PC-9 (cell line): Measurements from ENCODE around the gene CLCN2. TPM values are rescaled to one million over a fixed set of nuclear protein-coding genes. Genes with fewer than 3 reads are reported as not detected.

Experiments
- BruUV-seq: library from RNA; stranded (reverse); fragments of 400-500 nt; replicated peaks from 2 replicates; lab custom pipeline; 2021; lab: Mats Ljungman, UMichigan
- CTCF ChIA-PET: fragments of 300-600 bp; sonication (Branson Sonifier 250); formaldehyde crosslinking; loops from one replicate; lab custom pipeline; 2022; ENCODE audit warnings: antibody characterized with exemption; lab: Charles Lee
- POLR2A ChIA-PET: fragments of 300-600 bp; sonication (Branson Sonifier 250); formaldehyde crosslinking; loops from one replicate; lab custom pipeline; 2022; ENCODE audit warnings: antibody characterized with exemption; ENCODE audit not compliant: unreplicated experiment; lab: Charles Lee
- DNase-seq, 2 experiments: peaks; one replicate each; pipeline versions ENCODE4 v3.0.0 to v3.0.0-alpha.2; 2015 to 2022; ENCODE audit warnings: mixed read lengths in 1 of 2
- H2AFZ ChIP-seq: fragments of 200-600 bp; sonication (generic); 2 replicates; pipeline ENCODE4 v1.8.1; 2017; ENCODE audit warnings: antibody characterized with exemption
- H3F3A ChIP-seq: fragments of 200-600 bp; sonication (generic); 2 replicates; pipeline ENCODE4 v1.8.1; 2017; ENCODE audit warnings: antibody characterized with exemption, mild to moderate bottlenecking, low read depth; ENCODE audit not compliant: insufficient read depth
- H3K27ac ChIP-seq: fragments of 200-600 bp; sonication (generic); 2 replicates; pipeline ENCODE4 v1.6.1; 2016; ENCODE audit warnings: mixed run types
- H3K27me3 ChIP-seq: fragments of 200-600 bp; sonication (generic); 2 replicates; pipeline ENCODE4 v1.6.1; 2016; ENCODE audit warnings: low read depth, mixed run types; ENCODE audit not compliant: insufficient read depth
- H3K36me3 ChIP-seq: fragments of 200-600 bp; sonication (generic); 2 replicates; pipeline ENCODE4 v1.6.1; 2016; ENCODE audit warnings: low read depth, mixed run types
- H3K4me1 ChIP-seq: fragments of 200-600 bp; sonication (generic); replicated peaks from 2 replicates; pipeline ENCODE4 v1.6.1; 2016; ENCODE audit warnings: mixed run types; ENCODE audit not compliant: insufficient read depth
- H3K4me2 ChIP-seq: fragments of 200-600 bp; sonication (generic); 2 replicates; pipeline ENCODE4 v1.6.1; 2017; ENCODE audit warnings: mixed run types
- H3K4me3 ChIP-seq: fragments of 200-600 bp; sonication (generic); 2 replicates; pipeline ENCODE4 v1.6.1; 2016; ENCODE audit warnings: mixed run types
- H3K79me2 ChIP-seq: fragments of 200-600 bp; sonication (generic); 2 replicates; pipeline ENCODE4 v1.6.1; 2017; ENCODE audit warnings: low read depth, mixed run types
- H3K9me2 ChIP-seq: fragments of 200-600 bp; sonication (generic); 2 replicates; pipeline ENCODE4 v1.8.1; 2017; ENCODE audit warnings: mild to moderate bottlenecking; ENCODE audit not compliant: insufficient read depth
- H3K9me3 ChIP-seq: fragments of 200-600 bp; sonication (generic); 2 replicates; pipeline ENCODE4 v1.8.1; 2016; ENCODE audit warnings: low read depth; ENCODE audit not compliant: insufficient read depth
- H4K20me1 ChIP-seq: fragments of 200-600 bp; sonication (generic); 2 replicates; pipeline ENCODE4 v1.8.1; 2017; ENCODE audit not compliant: insufficient read depth
- CTCF ChIP-seq: fragments of 200-600 bp; sonication (generic); conservative IDR thresholded peaks from 2 replicates; pipeline ENCODE4 v1.6.1; 2017; ENCODE audit warnings: mixed run types, antibody characterized with exemption, mild to moderate bottlenecking, moderate library complexity
- EZH2 ChIP-seq: fragments of 200-600 bp; sonication (generic); IDR thresholded peaks from 2 replicates; pipeline ENCODE4 v1.8.0; 2017; ENCODE audit warnings: antibody characterized with exemption, low read depth
- intact Hi-C: fragments of 100-400 bp; cut with micrococcal nuclease; formaldehyde crosslinking; loops from one replicate; pipeline ENCODE4 v1.10.0; 2022; ENCODE audit not compliant: unreplicated experiment
- total RNA-seq: library from RNA; stranded (reverse); gene quantifications from 2 replicates; pipeline ENCODE4 v1.2.3, GENCODE V29; 2021

CLCN2 gene
- total RNA-seq, 1 experiment from 2014 or later = 27.1 TPM

- DNase-seq = no peak
- no peak overlapping the region for H3K4me2 ChIP-seq
- TSS peak; percentile 1 for BruUV-seq
- no peak overlapping the region for H2AFZ ChIP-seq
- peaks cover 99% of the 10 kb centered on the region for H3F3A ChIP-seq
- intact Hi-C loops = no loop called here
- POLR2A ChIA-PET = no interaction called here
- H4K20me1 ChIP-seq = peaks cover 97% of the 10 kb centered on the region
- no peak overlapping the region for H3K27ac ChIP-seq
- peaks cover 13% of the 10 kb centered on the region for H3K4me1 ChIP-seq
- no peaks in the 10 kb centered on the region for H3K9me2 ChIP-seq
- no peaks in the 10 kb centered on the region for H3K27me3 ChIP-seq
- TF ChIP-seq EZH2 = no peak
- TF ChIP-seq CTCF = no peak
- peaks cover 91% of the 10 kb centered on the region for H3K36me3 ChIP-seq
- no peak overlapping the region for H3K4me3 ChIP-seq
- CTCF ChIA-PET = no interaction called here
- H3K79me2 ChIP-seq = peaks cover 71% of the 10 kb centered on the region
- H3K9me3 ChIP-seq = no peaks in the 10 kb centered on the region
Measured at GRCh38 chr3:184327171-184327570, 34.2 kb downstream of the CLCN2 start.

DNA sequence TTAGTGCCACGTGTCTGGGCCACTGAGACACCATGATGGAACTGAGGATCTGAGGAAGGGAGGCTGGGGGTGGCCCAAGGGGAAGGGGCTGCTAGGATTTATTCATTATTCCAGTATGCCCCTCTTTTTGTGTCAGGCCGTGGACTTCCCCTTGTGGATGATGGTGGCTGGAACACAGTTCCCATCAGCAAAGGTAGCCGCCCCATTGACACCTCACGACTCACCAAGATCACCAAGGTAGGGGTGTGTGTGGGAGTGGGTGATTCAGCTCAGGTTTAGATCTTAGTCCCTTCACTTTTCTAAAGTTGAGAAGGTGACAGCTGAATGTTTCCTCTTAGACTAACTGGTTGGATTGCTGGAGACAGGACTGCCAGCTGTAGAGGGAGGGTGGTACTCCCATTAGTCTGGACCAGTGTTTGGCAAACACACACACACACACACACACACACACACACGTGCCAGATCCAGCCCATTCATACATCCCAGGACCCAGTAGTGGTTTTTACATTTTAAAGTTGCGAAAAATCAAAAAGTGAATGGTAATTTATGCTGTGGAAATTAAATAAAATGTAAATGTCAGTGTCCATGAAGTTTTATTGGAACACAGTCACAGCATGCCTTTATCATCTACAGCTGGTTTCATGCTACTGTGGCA lies 35.6 kb downstream of the CLCN2 start:
- H3K9me3 ChIP-seq = no peaks in the 10 kb centered on the region
- ChIA-PET CTCF (no interaction called here), POLR2A (no interaction called here)
- H3K9me2 ChIP-seq = no peaks in the 10 kb centered on the region
- BruUV-seq = no TSS peak
- peaks cover 93% of the 10 kb centered on the region for H3K36me3 ChIP-seq
- intact Hi-C loops = no loop called here
- TF ChIP-seq CTCF (no peak), EZH2 (no peak)
- H3F3A ChIP-seq = peaks cover 99% of the 10 kb centered on the region
- H2AFZ ChIP-seq = no peak overlapping the region
- H3K4me2 ChIP-seq = no peak overlapping the region
- peaks cover 1% of the 10 kb centered on the region; the same call in 1 of the 2 replicates for H3K4me1 ChIP-seq
- peaks cover 97% of the 10 kb centered on the region for H4K20me1 ChIP-seq
- no peak overlapping the region for H3K27ac ChIP-seq
- no peaks in the 10 kb centered on the region for H3K27me3 ChIP-seq
- peaks cover 73% of the 10 kb centered on the region for H3K79me2 ChIP-seq
- no peak overlapping the region for H3K4me3 ChIP-seq
- DNase-seq = no peak

- H3K27me3 ChIP-seq = no peaks in the 10 kb centered on the region
- CTCF ChIA-PET = no interaction called here
- peaks cover 79% of the 10 kb centered on the region for H3K79me2 ChIP-seq
- H3K4me1 ChIP-seq = peaks cover 5% of the 10 kb centered on the region
- peaks cover 98% of the 10 kb centered on the region for H4K20me1 ChIP-seq
- BruUV-seq = no TSS peak
- no peak overlapping the region for H3K27ac ChIP-seq
- intact Hi-C loops = no loop called here
- H3K36me3 ChIP-seq = peaks cover 95% of the 10 kb centered on the region
- no peaks in the 10 kb centered on the region for H3K9me3 ChIP-seq
- H2AFZ ChIP-seq = no peak overlapping the region
- DNase-seq = no peak
- H3K4me2 ChIP-seq = no peak overlapping the region
- POLR2A ChIA-PET = no interaction called here
- peaks cover 96% of the 10 kb centered on the region for H3F3A ChIP-seq
- no peaks in the 10 kb centered on the region for H3K9me2 ChIP-seq
- no peak overlapping the region for H3K4me3 ChIP-seq
- TF ChIP-seq EZH2 (no peak), CTCF (no peak)
Measured at GRCh38 chr3:184325269-184325668, 36.1 kb downstream of the CLCN2 start.
